ENCODE results near the gene NFAM1. TPM values are rescaled to one million over a fixed set of nuclear protein-coding genes. Genes with fewer than 3 reads are reported as not detected.

The NFAM1 gene
- total RNA-seq, 1 experiment from 2014 or later = 0.18 TPM

DNA sequence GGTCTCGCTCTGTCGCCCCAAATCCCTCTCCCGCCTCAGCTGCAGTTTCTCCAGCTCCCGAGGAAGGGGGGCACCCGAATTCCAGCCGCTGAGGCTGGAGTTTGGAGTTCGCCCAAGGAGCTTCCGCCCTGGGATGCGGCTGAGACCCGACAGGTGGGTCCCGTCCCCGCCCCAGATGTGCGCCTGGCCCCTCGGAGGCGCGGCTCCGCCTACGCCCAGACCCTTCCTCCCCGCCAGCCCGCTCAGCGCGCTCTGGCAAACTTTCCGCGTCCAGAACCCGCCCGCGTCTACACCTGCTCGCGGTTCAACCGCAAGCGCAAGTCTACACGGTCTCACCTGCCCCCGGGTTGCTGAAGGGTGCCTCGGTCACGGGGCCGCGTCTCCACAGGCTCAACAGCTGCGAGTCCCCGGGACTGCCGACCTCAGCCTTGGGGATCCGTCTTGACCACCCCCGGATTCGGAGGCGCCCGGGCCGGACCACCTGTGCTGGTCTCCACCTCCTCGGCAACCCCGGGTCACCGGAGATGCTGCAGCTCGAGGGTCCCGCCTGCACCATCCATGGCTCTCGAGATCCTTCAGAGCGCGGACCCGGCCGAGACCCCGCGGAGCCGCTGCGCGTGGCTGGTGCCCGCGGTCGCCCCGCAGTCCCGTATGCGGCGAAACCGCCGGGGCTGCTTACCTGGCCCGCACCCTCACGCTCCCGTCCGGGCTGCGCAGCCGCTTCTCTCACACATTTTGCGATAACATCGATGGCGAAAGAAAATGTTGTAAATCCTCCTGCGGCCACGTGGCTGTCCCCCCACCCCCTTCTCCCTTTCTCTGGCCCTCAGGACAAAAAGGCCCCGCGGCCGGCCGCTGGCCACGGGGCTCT lies 63.6 kb downstream of the NFAM1 start:
- H3K9me3 ChIP-seq (replicated peaks) = no peaks in the 10 kb centered on the region
- DNase-seq = peak; percentile 24 to 49
- H3K36me3 ChIP-seq = no peaks in the 10 kb centered on the region
- H3K27me3 ChIP-seq = peaks cover 14% of the 10 kb centered on the region; the same call in 1 of the 2 replicates
- peak overlapping the region; percentile 59 for H3K4me3 ChIP-seq
- peaks cover 29% of the 10 kb centered on the region for H3K4me1 ChIP-seq
- no peak overlapping the region for H3K27ac ChIP-seq

DNA sequence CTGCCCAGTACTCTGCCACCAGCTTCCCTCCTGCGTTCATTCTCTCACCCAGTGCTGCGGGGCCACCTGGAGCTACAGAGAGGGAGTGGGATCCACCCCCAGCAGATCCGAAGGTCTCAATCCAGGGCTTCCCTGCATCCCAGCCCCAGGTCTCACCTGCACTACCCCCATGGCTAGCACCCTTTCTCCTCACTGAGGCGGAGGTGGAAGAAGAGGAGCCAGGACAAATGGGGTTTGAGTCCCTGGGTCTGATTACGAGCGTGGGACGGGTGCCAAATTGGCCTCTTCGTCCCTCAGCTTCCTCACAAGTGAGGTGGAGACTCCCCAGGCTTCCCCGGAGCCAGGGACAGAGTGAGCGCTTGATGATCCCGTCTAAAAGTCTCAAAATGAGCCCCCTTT lies 64.2 kb downstream of the NFAM1 start:
- H3K27me3 ChIP-seq = peaks cover 14% of the 10 kb centered on the region; the same call in 1 of the 2 replicates
- H3K36me3 ChIP-seq = no peaks in the 10 kb centered on the region
- peak overlapping the region; percentile 59 for H3K4me3 ChIP-seq
- peaks cover 29% of the 10 kb centered on the region for H3K4me1 ChIP-seq
- no peaks in the 10 kb centered on the region for H3K9me3 ChIP-seq (replicated peaks)
- no peak overlapping the region for H3K27ac ChIP-seq
- no peak for DNase-seq

DNA sequence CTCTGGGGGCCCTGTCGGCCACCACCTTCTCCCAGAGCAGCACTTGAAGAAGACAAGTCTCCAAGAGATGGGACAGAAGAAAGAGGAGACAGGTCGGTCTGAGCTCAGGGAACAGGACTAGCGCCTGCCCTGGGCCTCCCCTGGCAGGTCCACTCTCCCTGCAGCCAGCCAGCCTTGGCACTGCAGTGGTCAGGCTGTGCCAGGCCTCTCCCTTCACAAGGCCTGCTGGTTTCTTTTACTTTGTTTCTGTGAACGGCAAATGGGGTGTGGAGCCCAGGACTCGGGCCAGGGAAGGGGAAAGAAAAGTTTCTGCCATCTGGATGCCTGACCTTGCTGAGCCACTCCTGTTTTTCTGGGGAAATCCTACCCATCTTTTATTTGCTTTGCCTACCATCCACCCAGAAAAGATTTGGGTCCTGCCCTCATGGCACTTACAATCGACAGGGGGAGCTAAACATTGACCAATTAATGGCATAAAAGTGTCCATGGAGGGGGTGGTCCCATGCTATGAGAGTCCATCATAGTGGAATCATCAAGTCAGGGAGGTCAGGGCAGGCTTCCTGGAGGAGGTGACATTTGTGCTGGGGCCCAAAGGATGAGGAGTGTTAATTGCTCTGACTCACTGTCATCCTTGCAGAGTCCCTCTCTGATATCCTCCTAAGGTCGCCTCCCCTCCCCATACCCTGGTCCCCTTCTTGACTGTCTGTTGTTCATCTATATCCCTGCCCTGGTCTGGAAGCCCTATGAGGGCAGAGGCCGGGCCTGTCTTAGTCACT lies 65.2 kb downstream of the NFAM1 start:
- no peaks in the 10 kb centered on the region for H3K9me3 ChIP-seq (replicated peaks)
- no peak overlapping the region for H3K27ac ChIP-seq
- H3K4me3 ChIP-seq = no peak overlapping the region
- H3K4me1 ChIP-seq = peaks cover 29% of the 10 kb centered on the region
- H3K27me3 ChIP-seq = peaks cover 14% of the 10 kb centered on the region; the same call in 1 of the 2 replicates
- DNase-seq = no peak
- no peaks in the 10 kb centered on the region for H3K36me3 ChIP-seq

DNA sequence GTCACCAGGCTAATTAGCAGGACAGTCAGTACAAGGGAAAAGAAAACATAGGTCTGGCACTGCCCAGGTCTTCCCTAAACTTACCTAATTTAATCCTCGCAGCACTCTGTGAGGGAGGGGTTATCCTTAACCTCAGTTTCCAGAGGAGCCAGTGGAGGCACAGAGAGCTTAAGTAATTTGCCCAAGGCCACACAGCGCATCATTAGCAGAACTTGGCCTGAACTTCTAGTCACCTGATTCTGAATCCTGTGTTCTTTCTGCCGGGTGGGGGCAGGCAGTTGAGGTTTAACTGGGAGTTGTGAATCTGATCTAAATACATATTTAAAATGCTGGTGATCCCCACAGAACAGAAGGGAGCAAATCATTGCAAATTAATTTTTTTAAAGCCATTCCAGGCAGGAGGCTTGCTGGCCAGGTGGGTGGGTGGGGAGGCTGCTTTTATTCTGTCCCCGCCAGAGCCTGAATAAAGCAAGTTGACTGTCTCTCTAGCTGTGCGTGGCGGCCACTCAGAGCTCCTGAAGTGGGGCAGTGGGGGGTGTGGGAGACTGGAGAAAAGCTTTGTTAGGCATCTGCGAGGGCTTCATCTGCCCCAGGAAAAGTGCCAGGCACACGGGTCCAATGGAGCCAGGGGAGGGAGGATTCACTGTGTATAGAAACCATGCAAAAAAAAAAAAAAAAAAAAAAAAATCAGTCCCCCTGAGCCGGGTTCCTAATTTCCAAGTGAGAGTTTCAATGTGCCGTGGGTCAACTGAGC lies 66.1 kb downstream of the NFAM1 start:
- Histone ChIP-seq H3K4me3 (no peak overlapping the region), H3K27ac (no peak overlapping the region), H3K36me3 (no peaks in the 10 kb centered on the region), H3K9me3 (replicated peaks) (no peaks in the 10 kb centered on the region), H3K4me1 (peaks cover 29% of the 10 kb centered on the region), H3K27me3 (peaks cover 14% of the 10 kb centered on the region; the same call in 1 of the 2 replicates)
- DNase-seq = no peak

DNA sequence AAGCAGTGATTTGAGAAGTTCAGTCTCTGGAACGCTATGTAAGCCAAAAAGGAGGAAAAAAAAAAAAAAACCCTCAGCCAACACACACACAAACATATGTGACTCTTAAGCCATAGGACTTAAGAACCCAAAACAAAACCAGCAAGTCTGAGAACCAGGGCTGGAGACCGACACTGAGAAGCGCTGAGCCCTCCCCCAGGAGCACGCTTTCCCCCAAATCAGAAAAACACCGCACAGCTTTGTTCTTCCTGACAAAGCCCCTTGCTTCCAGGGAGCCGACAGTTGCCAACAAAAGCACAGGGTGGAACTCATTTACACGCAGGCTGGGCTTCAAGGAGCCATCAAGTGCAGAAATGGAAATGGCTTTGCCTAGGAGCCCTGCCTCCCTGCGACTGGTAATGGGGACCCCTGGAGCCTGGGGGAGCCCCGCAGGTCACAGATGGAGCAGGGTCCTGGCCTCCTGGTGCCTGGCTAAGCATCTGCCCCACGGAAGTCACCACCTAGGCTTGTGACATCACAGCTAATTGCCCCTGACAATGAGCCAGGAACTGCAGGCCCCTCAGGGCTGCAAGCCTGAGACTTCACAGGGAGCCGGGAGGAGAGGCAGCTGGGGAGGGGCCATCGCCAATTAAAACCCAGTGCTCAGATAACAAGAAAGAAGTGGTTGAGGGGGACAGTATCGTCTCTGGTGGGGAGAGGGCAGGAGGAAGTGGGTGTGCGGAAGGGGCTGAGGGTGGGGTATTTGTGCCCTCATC lies 66.9 kb downstream of the NFAM1 start:
- DNase-seq = peak; percentile 25 to 60
- Histone ChIP-seq H3K4me1 (peaks cover 29% of the 10 kb centered on the region), H3K27me3 (peaks cover 14% of the 10 kb centered on the region; the same call in 1 of the 2 replicates), H3K27ac (peak overlapping the region; percentile 54), H3K36me3 (no peaks in the 10 kb centered on the region), H3K4me3 (peak overlapping the region; percentile 32), H3K9me3 (replicated peaks) (no peaks in the 10 kb centered on the region)

DNA sequence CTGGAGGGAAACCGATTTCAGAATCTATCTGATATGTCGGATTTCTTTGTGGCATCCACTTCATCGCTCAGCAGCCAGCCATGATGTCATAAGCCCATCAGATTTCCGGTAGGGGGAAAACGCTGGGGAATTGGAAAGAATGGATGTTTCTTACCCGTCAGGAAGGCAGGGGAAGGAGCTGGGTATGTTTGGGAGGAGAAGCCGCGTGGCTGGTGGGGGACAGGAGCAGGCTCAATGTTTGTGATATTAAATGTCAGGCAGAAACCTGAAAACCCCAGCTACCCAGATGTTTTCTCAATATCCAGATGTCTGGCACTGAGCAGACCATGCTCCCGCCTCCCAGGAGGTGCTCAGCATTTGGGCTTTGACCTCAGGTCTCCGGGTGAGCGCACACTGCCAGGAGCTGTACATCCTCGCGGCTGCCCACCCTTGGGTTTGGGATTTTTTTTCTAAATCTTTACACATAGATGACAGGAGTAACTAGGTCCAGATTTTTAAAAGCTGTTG lies 67.5 kb downstream of the NFAM1 start:
- DNase-seq = peak; percentile 46 to 71
- Histone ChIP-seq H3K36me3 (no peaks in the 10 kb centered on the region), H3K4me3 (peak overlapping the region; percentile 32), H3K4me1 (peaks cover 29% of the 10 kb centered on the region), H3K9me3 (replicated peaks) (no peaks in the 10 kb centered on the region), H3K27ac (peak overlapping the region; percentile 54), H3K27me3 (peaks cover 14% of the 10 kb centered on the region; the same call in 1 of the 2 replicates)

DNA sequence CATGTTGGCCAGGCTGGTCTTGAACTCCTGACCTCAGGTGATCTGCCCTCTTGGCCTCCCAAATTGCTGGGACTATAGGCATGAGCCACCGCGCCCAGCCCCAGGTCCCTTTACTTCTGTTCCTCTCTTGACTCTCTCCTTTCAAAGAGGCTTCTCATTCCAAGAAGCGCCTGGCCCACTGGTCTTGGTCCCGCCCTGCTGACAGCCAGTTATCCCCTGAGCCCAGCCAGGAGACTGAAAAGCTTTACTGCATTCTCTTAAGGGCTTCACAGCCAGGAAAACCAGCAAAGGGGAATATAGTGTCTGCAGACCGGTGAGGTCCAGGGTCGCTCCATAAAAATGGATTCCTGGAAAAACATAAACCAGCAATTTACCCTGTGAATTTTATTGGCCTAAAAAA lies 68.3 kb downstream of the NFAM1 start:
- DNase-seq = no peak
- peaks cover 14% of the 10 kb centered on the region; the same call in 1 of the 2 replicates for H3K27me3 ChIP-seq
- no peak overlapping the region for H3K4me3 ChIP-seq
- peak overlapping the region; percentile 54 for H3K27ac ChIP-seq
- H3K4me1 ChIP-seq = peaks cover 29% of the 10 kb centered on the region
- H3K36me3 ChIP-seq = no peaks in the 10 kb centered on the region
- H3K9me3 ChIP-seq (replicated peaks) = no peaks in the 10 kb centered on the region

DNA sequence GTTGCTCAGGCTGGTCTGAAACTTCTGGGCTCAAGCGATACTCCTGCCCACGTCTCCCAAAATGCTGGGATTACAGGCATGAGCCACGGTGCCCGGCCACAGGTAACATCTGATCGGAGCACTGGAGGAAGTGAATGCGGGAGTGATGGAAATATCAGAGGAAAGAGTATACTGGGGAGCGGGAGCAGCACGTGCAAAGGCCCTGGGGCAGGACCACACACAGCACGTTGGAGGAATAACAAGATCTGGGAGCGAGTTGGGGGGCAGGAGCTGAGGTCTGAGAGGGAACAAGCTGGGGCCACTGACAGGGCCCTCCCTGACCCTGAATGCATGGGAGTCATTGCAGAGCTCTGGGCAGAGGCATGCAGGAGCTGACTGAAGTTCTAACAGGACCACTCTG lies 70.7 kb downstream of the NFAM1 start:
- no peaks in the 10 kb centered on the region for H3K27me3 ChIP-seq

DNA sequence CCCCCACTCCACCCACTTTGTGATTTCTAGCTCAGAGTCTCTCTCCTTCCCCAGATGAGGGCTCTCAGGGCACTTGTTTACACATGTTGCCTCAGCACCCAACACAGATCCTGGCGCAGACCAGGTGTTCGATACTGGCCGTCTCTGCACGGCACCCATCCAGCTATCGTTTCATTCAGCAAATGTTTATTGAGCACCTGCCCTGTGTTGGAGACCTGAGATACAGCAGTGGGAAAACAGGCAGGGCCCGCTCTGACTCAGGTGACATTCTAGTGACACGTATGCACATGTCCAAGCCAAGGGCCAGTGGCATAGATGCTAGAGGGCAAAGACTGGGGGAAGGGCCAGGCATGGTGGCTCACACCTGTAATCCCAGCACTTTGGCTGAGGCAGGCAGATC lies 71.9 kb downstream of the NFAM1 start:
- H3K4me3 ChIP-seq = no peak overlapping the region
- DNase-seq = no peak
- H3K36me3 ChIP-seq = no peaks in the 10 kb centered on the region
- H3K9me3 ChIP-seq (replicated peaks) = no peaks in the 10 kb centered on the region
- H3K4me1 ChIP-seq = peaks cover 15% of the 10 kb centered on the region
- H3K27ac ChIP-seq = no peak overlapping the region
- H3K27me3 ChIP-seq = no peaks in the 10 kb centered on the region

More for the DNA sequence above, 70.7 kb downstream of the NFAM1 start:
- no peaks in the 10 kb centered on the region for H3K36me3 ChIP-seq
- H3K9me3 ChIP-seq (replicated peaks) = no peaks in the 10 kb centered on the region
- no peak overlapping the region for H3K27ac ChIP-seq
- DNase-seq = no peak
- no peak overlapping the region for H3K4me3 ChIP-seq
- peaks cover 20% of the 10 kb centered on the region for H3K4me1 ChIP-seq

DNA sequence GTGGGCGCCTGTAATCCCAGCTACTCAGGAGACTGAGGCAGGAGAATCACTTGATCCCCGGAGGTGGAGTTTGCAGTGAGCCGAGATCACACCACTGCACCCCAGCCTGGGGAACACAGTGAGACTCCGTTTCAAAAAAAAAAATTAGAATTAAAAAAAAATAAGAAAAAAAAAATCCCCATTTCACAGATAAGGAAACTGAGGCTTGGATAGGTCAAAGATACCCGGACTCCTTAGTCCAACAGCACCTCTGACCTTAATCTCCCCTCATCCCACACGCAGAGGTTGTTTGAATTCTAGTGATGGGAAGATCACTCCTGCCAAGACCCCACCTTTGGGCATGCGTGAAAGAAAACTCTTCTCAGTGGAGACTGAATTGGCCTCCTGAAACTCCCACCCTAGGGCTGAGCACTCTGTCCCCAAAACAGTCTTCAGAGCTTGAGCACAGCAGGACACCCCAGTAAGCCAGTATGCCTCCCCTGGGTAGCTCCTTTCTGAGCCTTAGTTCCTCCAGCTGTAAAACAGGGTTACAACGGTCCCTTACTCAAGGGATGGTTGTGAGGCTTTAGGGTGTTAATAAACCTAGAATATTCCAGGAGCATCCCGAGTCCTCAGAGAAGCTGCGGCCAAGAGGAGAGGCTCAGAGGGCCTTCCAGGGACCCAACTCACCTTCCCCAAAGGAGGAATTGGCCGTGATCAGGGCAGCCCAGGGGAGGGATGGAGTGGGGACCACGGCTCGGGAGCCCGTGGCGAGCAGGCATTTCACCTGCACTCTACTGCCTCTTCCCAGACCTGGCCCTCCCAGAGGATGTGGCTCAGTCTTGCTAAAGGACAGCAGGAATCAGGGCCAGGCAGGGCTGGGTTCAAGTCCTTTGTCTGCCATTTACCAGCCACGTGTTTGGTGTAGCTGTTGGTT lies 73.3 kb downstream of the NFAM1 start:
- H3K4me3 ChIP-seq = no peak overlapping the region
- H3K9me3 ChIP-seq (replicated peaks) = no peaks in the 10 kb centered on the region
- DNase-seq = no peak
- H3K27me3 ChIP-seq = no peaks in the 10 kb centered on the region
- peaks cover under 1% of the 10 kb centered on the region; the same call in 1 of the 2 replicates for H3K4me1 ChIP-seq
- H3K36me3 ChIP-seq = no peaks in the 10 kb centered on the region
- H3K27ac ChIP-seq = no peak overlapping the region

DNA sequence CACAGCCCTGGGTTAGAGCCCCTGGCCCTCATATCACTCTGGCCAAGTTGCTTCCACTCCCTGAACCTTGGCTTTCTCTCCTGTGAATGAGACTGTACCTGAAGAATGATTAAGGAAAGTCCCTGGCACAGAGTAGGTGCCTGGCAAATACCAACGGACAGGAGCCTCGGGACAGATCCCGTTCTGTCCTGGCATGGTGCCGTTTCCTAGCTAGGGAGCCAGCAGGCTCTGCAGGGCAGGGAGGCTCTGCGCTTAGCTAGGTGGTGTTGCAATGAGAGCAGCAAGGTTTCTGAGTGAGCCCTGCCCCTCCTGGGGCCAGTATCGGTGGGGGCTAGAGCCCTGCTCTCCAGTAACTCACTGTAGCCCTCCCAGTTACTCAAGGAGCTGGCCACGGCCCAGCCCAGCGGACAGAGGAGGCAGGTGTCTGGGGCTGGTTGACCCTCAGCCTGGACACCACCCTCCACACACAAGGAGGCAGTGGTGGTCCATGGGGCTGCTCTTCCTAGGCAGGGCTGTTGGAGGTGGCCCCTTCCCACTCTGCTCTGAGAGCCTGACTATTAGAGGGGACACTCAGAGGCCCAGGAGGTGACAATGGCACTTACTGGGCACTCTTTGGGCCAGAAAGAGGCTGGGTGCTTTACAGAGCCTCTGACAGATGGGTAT lies 74.4 kb downstream of the NFAM1 start:
- H3K9me3 ChIP-seq (replicated peaks) = no peaks in the 10 kb centered on the region

DNA sequence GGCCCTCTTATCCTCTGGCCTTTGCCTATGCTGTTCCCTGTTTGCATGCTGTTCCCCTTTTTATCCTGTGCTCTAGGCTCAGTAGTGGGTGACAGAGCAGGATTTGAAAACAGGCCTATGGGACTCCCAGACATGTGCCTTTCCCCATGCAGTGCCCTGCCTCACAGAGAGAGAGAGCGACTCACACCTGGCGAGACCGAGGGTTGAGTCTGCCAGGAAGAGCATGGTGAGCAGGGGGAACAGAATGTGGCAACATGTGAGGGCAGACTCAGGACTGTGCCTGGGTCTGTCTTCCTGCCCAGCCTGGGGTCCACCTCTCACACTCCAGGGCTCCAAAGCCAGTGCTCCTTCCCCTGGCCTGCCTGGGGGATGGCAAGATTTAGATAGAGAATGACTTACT lies 75.0 kb downstream of the NFAM1 start:
- H3K4me3 ChIP-seq = no peak overlapping the region

More for the DNA sequence above, 74.4 kb downstream of the NFAM1 start:
- Histone ChIP-seq H3K36me3 (no peaks in the 10 kb centered on the region), H3K4me3 (no peak overlapping the region), H3K27ac (no peak overlapping the region), H3K27me3 (no peaks in the 10 kb centered on the region), H3K4me1 (no peaks in the 10 kb centered on the region)
- DNase-seq = no peak

More for the DNA sequence above, 75.0 kb downstream of the NFAM1 start:
- H3K27ac ChIP-seq = no peak overlapping the region
- no peaks in the 10 kb centered on the region for H3K27me3 ChIP-seq
- no peak for DNase-seq
- H3K9me3 ChIP-seq (replicated peaks) = no peaks in the 10 kb centered on the region
- H3K36me3 ChIP-seq = no peaks in the 10 kb centered on the region
- no peaks in the 10 kb centered on the region for H3K4me1 ChIP-seq
